ENCODE data around the gene VANGL2.

The VANGL2 gene

GRCh38 chr1:160472112-160472511 lies 71.7 kb downstream of the VANGL2 start:
- TF ChIP-seq, protein P1, sequence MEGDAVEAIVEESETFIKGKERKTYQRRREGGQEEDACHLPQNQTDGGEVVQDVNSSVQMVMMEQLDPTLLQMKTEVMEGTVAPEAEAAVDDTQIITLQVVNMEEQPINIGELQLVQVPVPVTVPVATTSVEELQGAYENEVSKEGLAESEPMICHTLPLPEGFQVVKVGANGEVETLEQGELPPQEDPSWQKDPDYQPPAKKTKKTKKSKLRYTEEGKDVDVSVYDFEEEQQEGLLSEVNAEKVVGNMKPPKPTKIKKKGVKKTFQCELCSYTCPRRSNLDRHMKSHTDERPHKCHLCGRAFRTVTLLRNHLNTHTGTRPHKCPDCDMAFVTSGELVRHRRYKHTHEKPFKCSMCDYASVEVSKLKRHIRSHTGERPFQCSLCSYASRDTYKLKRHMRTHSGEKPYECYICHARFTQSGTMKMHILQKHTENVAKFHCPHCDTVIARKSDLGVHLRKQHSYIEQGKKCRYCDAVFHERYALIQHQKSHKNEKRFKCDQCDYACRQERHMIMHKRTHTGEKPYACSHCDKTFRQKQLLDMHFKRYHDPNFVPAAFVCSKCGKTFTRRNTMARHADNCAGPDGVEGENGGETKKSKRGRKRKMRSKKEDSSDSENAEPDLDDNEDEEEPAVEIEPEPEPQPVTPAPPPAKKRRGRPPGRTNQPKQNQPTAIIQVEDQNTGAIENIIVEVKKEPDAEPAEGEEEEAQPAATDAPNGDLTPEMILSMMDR (conservative IDR thresholded peaks at IDR 0.05): no peak
- H3K27ac ChIP-seq: no peak overlapping the region

DNA sequence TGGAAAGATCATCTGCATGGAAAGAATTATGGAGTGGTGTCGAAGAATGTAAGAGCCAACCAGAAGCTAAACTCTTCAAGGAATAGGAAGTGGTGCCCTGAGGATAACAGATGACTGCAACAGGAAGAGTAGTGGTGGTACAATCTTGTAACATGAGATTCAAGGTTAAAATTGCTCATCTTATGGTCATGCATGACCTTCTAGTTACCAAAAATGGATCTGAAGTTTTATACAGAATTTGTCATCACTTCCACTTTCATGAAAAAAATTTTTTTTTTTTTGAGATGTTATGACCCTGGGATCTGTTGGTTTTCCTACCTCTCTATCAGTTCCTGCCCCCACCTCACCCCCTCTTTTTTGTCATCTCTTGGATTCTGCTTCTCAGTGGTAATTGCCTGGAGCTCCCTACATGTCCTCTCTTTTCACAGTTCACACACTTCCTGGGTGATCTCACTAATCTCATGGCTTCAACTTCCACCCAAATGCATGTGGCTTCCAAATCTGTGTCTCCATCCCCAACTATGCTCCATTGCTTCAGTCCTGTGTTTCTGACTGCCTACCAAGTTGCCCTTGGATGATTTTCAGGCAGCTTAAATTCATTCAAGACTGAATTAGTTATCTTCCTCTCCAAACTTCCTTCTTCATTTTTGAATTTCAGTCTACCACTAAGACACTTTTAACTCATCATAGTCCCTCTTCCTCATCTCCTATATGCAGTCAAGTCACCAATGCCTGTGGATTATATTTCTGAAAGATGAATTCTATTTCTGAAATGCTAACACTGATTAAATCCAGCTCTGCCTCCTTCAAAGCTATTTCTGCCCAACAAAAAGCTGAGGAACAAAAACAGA lies 74.3 kb downstream of the VANGL2 start:
- no peak overlapping the region for H3K27ac ChIP-seq
- TF ChIP-seq, protein P1 (conservative IDR thresholded peaks at IDR 0.05): no peak
